IMR-90 (cell line): ENCODE results near the gene TNNT1. TPM values are rescaled to one million over a fixed set of nuclear protein-coding genes. Genes with fewer than 3 reads are reported as not detected.

Experiments
- ATAC-seq: fragments of 200-7000 bp; cut with Tn5 transposase; 2 replicates; pipeline ENCODE4 v1.9.1; 2020; ENCODE audit warnings: low read depth, mild to moderate bottlenecking, moderate library complexity
- BruUV-seq: library from RNA; stranded (reverse); fragments of 400-500 nt; replicated peaks from 2 replicates; lab custom pipeline; 2021; lab: Mats Ljungman, UMichigan
- CTCF ChIA-PET: fragments of 300-600 bp; formaldehyde crosslinking; extraction: SDS; loops from one replicate; lab custom pipeline; 2021; ENCODE audit warnings: antibody characterized with exemption; lab: Yijun Ruan, JAX
- POLR2A ChIA-PET: fragments of 300-600 bp; sonication (Branson Sonifier 250); formaldehyde crosslinking; loops from one replicate; lab custom pipeline; 2022; ENCODE audit warnings: antibody characterized with exemption; ENCODE audit not compliant: unreplicated experiment; lab: Charles Lee
- DNase-seq: peaks from one replicate; pipeline ENCODE4 v3.0.0; 2013
- H2AFZ ChIP-seq: replicated peaks from 2 replicates; pipeline ENCODE3; 2013; ENCODE audit warnings: low read length, mild to moderate bottlenecking; ENCODE audit not compliant: poor library complexity
- H2AK5ac ChIP-seq: 2 replicates; pipeline ENCODE4 v1.6.1; 2013; ENCODE audit warnings: low read depth, low read length, inconsistent platforms
- H2AK9ac ChIP-seq: replicated peaks from 2 replicates; pipeline ENCODE3; 2013; ENCODE audit warnings: mild to moderate bottlenecking, low read depth, low read length, moderate library complexity; ENCODE audit not compliant: poor library complexity
- H2BK120ac ChIP-seq: 2 replicates; pipeline ENCODE4 v1.6.1; 2013; ENCODE audit warnings: low read depth, low read length, inconsistent platforms
- H2BK15ac ChIP-seq: 3 replicates; pipeline ENCODE4 v1.6.1; 2013; ENCODE audit warnings: low read depth, low read length, inconsistent platforms
- H2BK20ac ChIP-seq: 2 replicates; pipeline ENCODE4 v1.6.1; 2013; ENCODE audit warnings: low read depth, mild to moderate bottlenecking, inconsistent platforms, low read length, moderate library complexity
- H2BK5ac ChIP-seq: 2 replicates; pipeline ENCODE4 v1.6.1; 2013; ENCODE audit warnings: mild to moderate bottlenecking, low read depth, low read length, inconsistent platforms; ENCODE audit not compliant: poor library complexity, severe bottlenecking
- H3K14ac ChIP-seq: replicated peaks from 2 replicates; pipeline ENCODE4 v1.6.1; 2013; ENCODE audit warnings: low read depth, low read length, inconsistent platforms
- H3K18ac ChIP-seq: 2 replicates; pipeline ENCODE4 v1.6.1; 2013; ENCODE audit warnings: low read depth, low read length, control low read depth
- H3K23ac ChIP-seq: 2 replicates; pipeline ENCODE4 v1.6.1; 2013; ENCODE audit warnings: low read depth, low read length, inconsistent platforms
- H3K27ac ChIP-seq: 2 replicates; pipeline ENCODE4 v1.5.1; 2013; ENCODE audit warnings: mild to moderate bottlenecking, control low read depth, low read length; ENCODE audit not compliant: insufficient read depth
- H3K27me3 ChIP-seq: 2 replicates; pipeline ENCODE4 v1.6.1; 2013; ENCODE audit warnings: low read length; ENCODE audit not compliant: control insufficient read depth, insufficient read depth
- H3K36me3 ChIP-seq: 2 replicates; pipeline ENCODE4 v1.6.1; 2013; ENCODE audit warnings: low read length, mixed read lengths; ENCODE audit not compliant: control insufficient read depth, insufficient read depth
- H3K4ac ChIP-seq: 2 replicates; pipeline ENCODE4 v1.6.1; 2013; ENCODE audit warnings: low read depth, low read length, inconsistent platforms
- H3K4me1 ChIP-seq: 2 replicates; pipeline ENCODE4 v1.6.1; 2013; ENCODE audit warnings: low read length, mixed read lengths; ENCODE audit not compliant: control insufficient read depth, insufficient read depth
- H3K4me2 ChIP-seq: 2 replicates; pipeline ENCODE4 v1.6.1; 2013; ENCODE audit warnings: low read depth, mild to moderate bottlenecking, control low read depth, low read length, moderate library complexity
- H3K4me3 ChIP-seq: 2 replicates; pipeline ENCODE4 v1.5.1; 2013; ENCODE audit warnings: low read depth, mild to moderate bottlenecking, control low read depth, low read length, moderate library complexity; ENCODE audit not compliant: insufficient read depth
- H3K56ac ChIP-seq: 2 replicates; pipeline ENCODE4 v1.6.1; 2013; ENCODE audit warnings: low read length, inconsistent platforms; ENCODE audit not compliant: insufficient read depth; ENCODE audit errors: extremely low read depth
- H3K79me1 ChIP-seq, 2 experiments: 2 replicates each; pipeline ENCODE4 v1.6.1; 2013; ENCODE audit warnings: low read length in 2 of 2, inconsistent platforms in 1 of 2, low read depth in 1 of 2
- H3K9ac ChIP-seq: 2 replicates; pipeline ENCODE4 v1.6.1; 2013; ENCODE audit warnings: low read depth, low read length, control low read depth
- H3K9me1 ChIP-seq: 2 replicates; pipeline ENCODE4 v1.6.1; 2013; ENCODE audit warnings: low read length, inconsistent platforms; ENCODE audit not compliant: insufficient read depth
- H3K9me3 ChIP-seq: 2 replicates; pipeline ENCODE4 v1.6.1; 2013; ENCODE audit warnings: low read length; ENCODE audit not compliant: control insufficient read depth, insufficient read depth
- H4K20me1 ChIP-seq: 2 replicates; pipeline ENCODE4 v1.6.1; 2013; ENCODE audit warnings: low read length, inconsistent platforms; ENCODE audit not compliant: insufficient read depth
- H4K5ac ChIP-seq: 2 replicates; pipeline ENCODE4 v1.6.1; 2013; ENCODE audit warnings: mild to moderate bottlenecking, low read depth, low read length, control low read depth
- H4K8ac ChIP-seq, 2 experiments: 2 replicates each; pipeline ENCODE4 v1.6.1; 2013; ENCODE audit warnings: low read depth in 2 of 2, low read length in 2 of 2, control low read depth in 1 of 2, inconsistent platforms in 1 of 2
- H4K91ac ChIP-seq: 2 replicates; pipeline ENCODE4 v1.6.1; 2013; ENCODE audit warnings: low read depth, low read length, inconsistent platforms; ENCODE audit not compliant: insufficient read depth
- BHLHE40 ChIP-seq: fragments of 150-350 bp; IDR thresholded peaks from 2 replicates; pipeline ENCODE4 v1.6.1; 2016; ENCODE audit warnings: mild to moderate bottlenecking, low read depth, low read length
- CEBPB ChIP-seq: IDR thresholded peaks from 2 replicates; pipeline ENCODE4 v1.6.1; 2012; ENCODE audit warnings: low read depth, low read length, improper control_type of control experiment
- CTCF ChIP-seq: conservative IDR thresholded peaks from 2 replicates; pipeline ENCODE4 v1.5.1; 2012; ENCODE audit warnings: mild to moderate bottlenecking, low read depth, low read length, improper control_type of control experiment
- ELK1 ChIP-seq: fragments of 150-350 bp; IDR thresholded peaks from 2 replicates; pipeline ENCODE4 v1.6.1; 2016; ENCODE audit warnings: low read depth, mild to moderate bottlenecking, low read length, moderate library complexity, borderline replicate concordance
- FOS ChIP-seq: fragments of 150-350 bp; IDR thresholded peaks from 2 replicates; pipeline ENCODE4 v1.6.1; 2016; ENCODE audit warnings: low read depth, low read length
- MXI1 ChIP-seq: IDR thresholded peaks from 2 replicates; pipeline ENCODE4 v1.6.1; 2012; ENCODE audit warnings: low read depth, mild to moderate bottlenecking, low read length, moderate library complexity, borderline replicate concordance
- NFE2L2 ChIP-seq: fragments of 150-350 bp; IDR thresholded peaks from 2 replicates; pipeline ENCODE4 v1.6.1; 2016; ENCODE audit warnings: low read depth, mild to moderate bottlenecking, low read length
- RAD21 ChIP-seq: IDR thresholded peaks from 2 replicates; pipeline ENCODE4 v1.6.1; 2012; ENCODE audit warnings: low read length, improper control_type of control experiment
- USF2 ChIP-seq: fragments of 150-350 bp; IDR thresholded peaks from 2 replicates; pipeline ENCODE4 v1.6.1; 2017; ENCODE audit warnings: mild to moderate bottlenecking, antibody characterized with exemption, low read length, low read depth
- WGBS, 2 experiments: methylation state at CpG; one replicate each; pipeline versions ENCODE4 v1.1.5 to v1.1.7; 2013; ENCODE audit warnings: missing lambda C conversion rate in 2 of 2; ENCODE audit not compliant: insufficient read length in 1 of 2; ENCODE audit errors: extremely low coverage in 2 of 2; 5-methylcytosine and 5-hydroxymethylcytosine counted together
- dilution Hi-C: fragments of 300-500 bp; cut with HindIII; formaldehyde crosslinking; loops from one replicate; pipeline ENCODE4 v1.14.3; 2018; ENCODE audit warnings: low sequenced_read_pairs; ENCODE audit not compliant: unreplicated experiment
- in situ Hi-C: fragments of 300-500 bp; cut with MboI; formaldehyde crosslinking; loops from 3 replicates; pipeline ENCODE4 v1.14.3; 2019; ENCODE audit warnings: low sequenced_read_pairs, inconsistent platforms, mixed read lengths
- intact Hi-C: fragments of 100-400 bp; cut with micrococcal nuclease; formaldehyde crosslinking; loops from 2 replicates; pipeline ENCODE4 v1.10.0; 2022
- polyA plus RNA-seq, 3 experiments: library from polyadenylated mRNA; depleted of rRNA; stranded (reverse); fragments of >200 nt; gene quantifications; 2 replicates each; pipeline ENCODE4 v1.2.3, GENCODE V29; 2012; ENCODE audit warnings: low replicate concordance in 1 of 3
- total RNA-seq: library from RNA; depleted of rRNA; stranded (reverse); fragments of >200 nt; gene quantifications from 2 replicates; pipeline ENCODE4 v1.2.3, GENCODE V29; 2012

The TNNT1 gene
- total and polyA plus RNA-seq, 2 of the 4 experiments (the other 2 are of a cell fraction), result 1.3 to 2.6 TPM

GRCh38 chr19:55161571-55162322, 12.7 kb upstream of the TNNT1 start:
- no peak overlapping the region for H3K4me2 ChIP-seq
- no peak overlapping the region for H2BK20ac ChIP-seq
- no peak overlapping the region for H4K5ac ChIP-seq
- H4K20me1 ChIP-seq, result no peaks in the 10 kb centered on the region
- H3K79me1 ChIP-seq, result no peaks in the 10 kb centered on the region
- no peaks in the 10 kb centered on the region for H3K9me3 ChIP-seq
- H2BK120ac ChIP-seq, result no peak overlapping the region
- no peak overlapping the region for H2AK9ac ChIP-seq
- TF ChIP-seq USF2, result no peak
- TF ChIP-seq MXI1, result no peak
- no peak for TF ChIP-seq CTCF
- TF ChIP-seq ELK1, result no peak
- no peak for TF ChIP-seq RAD21
- TF ChIP-seq NFE2L2, result no peak
- TF ChIP-seq BHLHE40, result no peak
- TF ChIP-seq FOS, result no peak
- TF ChIP-seq CEBPB, result no peak
- no peak overlapping the region for H3K27ac ChIP-seq
- intact Hi-C loops, result no loop called here
- H3K14ac ChIP-seq, result no peak overlapping the region
- H3K4me1 ChIP-seq, result peaks cover 2% of the 10 kb centered on the region; the same call in 1 of the 2 replicates
- ChIA-PET POLR2A (no interaction called here), CTCF (no interaction called here)
- H2AFZ ChIP-seq, result peak overlapping the region; percentile 43
- no peak overlapping the region for H2AK5ac ChIP-seq
- 15% methylated on average over 21 of the region's 61 CpGs; no CpG with 5 or more reads in 1 of the 2 experiments for WGBS, 2 experiments
- ATAC-seq (no peak), DNase-seq (no peak)
- H4K91ac ChIP-seq, result no peak overlapping the region
- no peaks in the 10 kb centered on the region for H3K36me3 ChIP-seq
- no peak overlapping the region for H3K4me3 ChIP-seq
- H3K4ac ChIP-seq, result no peak overlapping the region
- in situ Hi-C loops, result no loop called here
- no peak overlapping the region for H2BK15ac ChIP-seq
- H3K23ac ChIP-seq, result no peak overlapping the region
- H4K8ac ChIP-seq, result no peak overlapping the region
- H3K18ac ChIP-seq, result no peak overlapping the region
- peaks cover 2% of the 10 kb centered on the region; the same call in 1 of the 2 replicates for H3K9me1 ChIP-seq
- peaks cover 30% of the 10 kb centered on the region for H3K27me3 ChIP-seq
- no peak overlapping the region for H3K56ac ChIP-seq
- no TSS peak for BruUV-seq
- dilution Hi-C loops, result no loop called here
- H3K9ac ChIP-seq, result no peak overlapping the region
- H2BK5ac ChIP-seq, result no peak overlapping the region
